HAP-1 (cell line): ENCODE results near the gene DCP1A.
"Not testable (repeated sequence)": the region's sequence is repeated elsewhere in the genome, so short reads cannot be mapped to it uniquely, and the experiment has no call there.

Source experiments
- DNase-seq, 2 experiments: peaks; one replicate each; pipeline ENCODE4 v3.0.0-alpha.2; 2016 to 2020; ENCODE audit warnings: low spot score in 2 of 2
- H3K27me3 ChIP-seq: fragments of 250-450 bp; sonication (Bioruptor Pico); 2 replicates; pipeline ENCODE4 v1.5.1; 2020; ENCODE audit warnings: low read depth, mild to moderate bottlenecking, moderate library complexity
- H3K36me3 ChIP-seq: fragments of 250-450 bp; sonication (Bioruptor Pico); replicated peaks from 2 replicates; pipeline ENCODE4 v1.5.1; 2020; ENCODE audit warnings: mild to moderate bottlenecking
- H3K4me1 ChIP-seq: fragments of 250-450 bp; sonication (Bioruptor Pico); 2 replicates; pipeline ENCODE4 v1.5.1; 2020; ENCODE audit warnings: mild to moderate bottlenecking
- H3K4me3 ChIP-seq: fragments of 250-450 bp; sonication (Bioruptor Pico); 2 replicates; pipeline ENCODE4 v1.5.1; 2020; ENCODE audit warnings: mild to moderate bottlenecking, moderate library complexity
- H3K9me3 ChIP-seq: fragments of 250-450 bp; sonication (Bioruptor Pico); 2 replicates; pipeline ENCODE4 v1.5.1; 2020; ENCODE audit warnings: mild to moderate bottlenecking, moderate library complexity
- in situ Hi-C: fragments of 300-500 bp; cut with MboI; formaldehyde crosslinking; loops from 3 replicates; pipeline ENCODE4 v1.14.3; 2020; ENCODE audit warnings: low sequenced_read_pairs, inconsistent platforms, mixed read lengths

DCP1A gene

DNA sequence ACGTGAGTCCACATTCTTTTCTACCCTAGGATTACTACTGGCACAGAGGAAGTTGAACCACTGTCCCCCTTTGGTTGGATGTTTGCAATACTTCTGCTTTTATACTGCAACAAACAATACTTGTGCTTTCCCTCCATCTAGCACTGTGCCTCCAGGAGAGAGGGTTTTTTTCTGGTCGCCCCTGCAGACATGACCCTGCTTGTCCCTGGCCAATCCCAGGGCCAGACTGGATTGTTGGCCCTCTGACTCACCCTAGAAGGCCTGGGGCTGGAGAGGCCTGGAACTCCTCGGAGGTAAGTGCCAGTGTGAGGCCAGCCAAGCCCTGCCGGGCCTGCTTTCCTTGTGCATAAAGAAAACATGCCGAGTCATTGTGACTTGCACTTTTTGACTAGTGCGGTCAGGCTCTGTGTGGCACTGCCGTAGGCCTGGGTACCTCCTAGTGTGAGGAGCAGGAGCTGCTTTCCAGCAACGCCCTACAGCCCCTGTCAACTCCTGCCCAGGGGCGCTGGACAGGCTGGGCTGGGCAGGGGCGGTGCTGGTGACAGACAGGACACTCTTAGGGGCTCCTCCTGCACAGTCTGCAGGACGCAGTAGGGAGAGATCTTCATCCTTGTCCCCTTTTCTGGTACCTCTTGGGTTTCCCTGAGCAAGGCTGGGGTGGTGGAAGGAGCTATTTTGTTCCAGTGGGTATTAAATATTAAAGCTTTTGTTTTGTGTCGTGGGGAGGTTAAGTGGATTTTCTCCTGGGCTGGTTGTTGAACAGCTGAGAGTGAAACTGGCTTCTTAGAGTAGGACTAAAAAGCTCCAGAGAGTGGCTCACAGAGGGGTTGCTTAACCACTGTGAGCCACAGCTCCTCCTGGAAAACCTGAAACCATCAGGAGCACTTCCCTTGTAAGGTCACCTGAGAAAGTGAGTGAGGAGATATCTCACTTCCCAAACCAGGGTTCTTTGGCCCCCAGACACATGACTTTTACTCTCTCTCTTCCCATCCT lies 77.2 kb downstream of the DCP1A start:
- Histone ChIP-seq H3K4me1 (peaks cover 20% of the 10 kb centered on the region), H3K27me3 (no peaks in the 10 kb centered on the region), H3K36me3 (no peaks in the 10 kb centered on the region), H3K9me3 (no peaks in the 10 kb centered on the region), H3K4me3 (no peak overlapping the region)
- DNase-seq = peak; percentile 59 to 84
- in situ Hi-C loops = no loop called here

DNA sequence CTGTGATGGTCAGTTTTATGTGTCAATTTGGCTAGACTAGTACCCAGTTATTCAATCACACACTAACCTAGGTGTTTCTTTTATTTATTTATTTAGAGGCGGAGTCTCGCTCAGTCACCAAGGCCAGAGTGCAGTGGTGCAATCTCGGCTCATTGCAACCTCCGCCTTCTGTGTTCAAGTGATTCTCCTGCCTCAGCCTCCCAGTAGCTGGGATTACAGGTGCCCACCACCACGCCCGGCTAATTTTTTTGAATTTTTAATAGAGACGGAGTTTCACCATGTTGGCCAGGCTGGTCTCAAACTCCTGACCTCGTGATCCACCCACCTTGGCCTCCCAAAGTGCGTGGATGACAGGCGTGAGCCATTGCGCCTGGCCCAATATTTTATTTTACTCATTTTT lies 78.2 kb downstream of the DCP1A start:
- H3K4me3 ChIP-seq, H3K27me3 ChIP-seq, in situ Hi-C loops: not testable (repeated sequence)

GRCh38 chr3:53267766-53268165 lies 79.6 kb downstream of the DCP1A start:
- Histone ChIP-seq H3K4me1 (peaks cover 25% of the 10 kb centered on the region), H3K9me3 (no peaks in the 10 kb centered on the region), H3K36me3 (no peaks in the 10 kb centered on the region), H3K27me3 (no peaks in the 10 kb centered on the region), H3K4me3 (no peak overlapping the region)
- no peak for DNase-seq
- in situ Hi-C loops = no loop called here

More for the DNA sequence above, 78.2 kb downstream of the DCP1A start:
- not testable (repeated sequence) for H3K9me3 ChIP-seq, DNase-seq, H3K36me3 ChIP-seq
- H3K4me1 ChIP-seq = peaks cover 23% of the 10 kb centered on the region

GRCh38 chr3:53264718-53265117 lies 82.6 kb downstream of the DCP1A start:
- Histone ChIP-seq H3K9me3 (no peaks in the 10 kb centered on the region), H3K36me3 (no peaks in the 10 kb centered on the region), H3K4me3 (no peak overlapping the region), H3K4me1 (peaks cover 17% of the 10 kb centered on the region), H3K27me3 (no peaks in the 10 kb centered on the region)
- no peak for DNase-seq
- in situ Hi-C loops = no loop called here

GRCh38 chr3:53263907-53264306 lies 83.4 kb downstream of the DCP1A start:
- H3K9me3 ChIP-seq = no peaks in the 10 kb centered on the region
- in situ Hi-C loops = no loop called here
- no peak for DNase-seq
- H3K27me3 ChIP-seq = no peaks in the 10 kb centered on the region
- no peak overlapping the region for H3K4me3 ChIP-seq
- no peaks in the 10 kb centered on the region for H3K36me3 ChIP-seq
- peaks cover 23% of the 10 kb centered on the region for H3K4me1 ChIP-seq

DNA sequence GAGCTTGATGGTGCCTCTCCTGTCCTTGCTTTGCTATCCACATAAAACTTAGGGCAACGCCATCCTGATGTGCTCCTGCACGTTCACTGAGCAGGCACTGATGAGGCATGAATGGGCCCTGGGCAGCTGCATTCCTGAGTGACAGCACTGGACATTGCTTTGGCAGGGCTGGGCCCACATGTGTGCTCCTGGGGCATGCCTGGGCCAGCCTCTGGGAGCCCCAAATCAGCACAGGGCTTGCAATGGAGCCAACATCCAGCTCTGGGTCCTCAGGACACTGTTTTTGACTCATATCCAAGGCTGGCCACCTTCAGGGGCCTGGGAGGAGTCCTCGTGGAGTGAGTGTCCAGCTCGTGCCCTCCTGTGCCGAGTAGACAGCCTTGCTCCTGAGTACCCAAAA lies 85.6 kb downstream of the DCP1A start:
- Histone ChIP-seq H3K4me3 (no peak overlapping the region), H3K27me3 (no peaks in the 10 kb centered on the region), H3K36me3 (no peaks in the 10 kb centered on the region), H3K9me3 (no peaks in the 10 kb centered on the region), H3K4me1 (peaks cover 29% of the 10 kb centered on the region)
- in situ Hi-C loops = no loop called here
- no peak for DNase-seq

DNA sequence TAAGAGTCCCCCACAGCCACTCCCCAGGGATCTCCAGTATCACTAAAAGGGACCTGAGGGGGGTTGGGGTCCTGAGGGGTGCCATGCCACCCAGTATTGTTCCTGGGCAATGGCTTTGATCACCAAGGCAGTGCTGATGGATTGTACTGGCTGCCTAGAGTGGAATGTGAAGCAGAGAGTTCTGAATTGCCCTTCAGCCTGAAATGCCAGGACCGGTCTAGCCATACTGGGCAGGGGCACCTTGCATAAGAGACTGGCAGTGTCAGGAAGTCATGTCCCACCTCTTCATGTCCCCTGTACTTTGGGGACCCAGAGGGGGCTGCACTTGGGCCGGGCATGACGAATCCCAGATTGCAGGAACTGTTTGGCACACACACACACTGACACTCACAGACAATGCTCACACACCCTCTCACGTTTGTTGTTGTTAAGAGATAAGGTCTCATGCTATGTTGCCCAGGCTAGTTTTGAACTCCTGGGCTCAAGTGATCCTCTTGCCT lies 87.0 kb downstream of the DCP1A start:
- in situ Hi-C loops = no loop called here

GRCh38 chr3:53259427-53260259 lies 87.7 kb downstream of the DCP1A start:
- Histone ChIP-seq H3K4me3 (no peak overlapping the region), H3K27me3 (no peaks in the 10 kb centered on the region), H3K4me1 (peaks cover 25% of the 10 kb centered on the region), H3K9me3 (no peaks in the 10 kb centered on the region), H3K36me3 (peaks cover 8% of the 10 kb centered on the region; the same call in 1 of the 2 replicates)
- DNase-seq = peak in 1 of 2 experiments; percentile 31
- in situ Hi-C loops = no loop called here

More for the DNA sequence above, 87.0 kb downstream of the DCP1A start:
- peaks cover 26% of the 10 kb centered on the region for H3K4me1 ChIP-seq
- peaks cover 4% of the 10 kb centered on the region; the same call in 1 of the 2 replicates for H3K36me3 ChIP-seq
- DNase-seq = no peak
- H3K9me3 ChIP-seq = no peaks in the 10 kb centered on the region
- H3K27me3 ChIP-seq = no peaks in the 10 kb centered on the region
- H3K4me3 ChIP-seq = no peak overlapping the region

- Histone ChIP-seq H3K4me1 (peaks cover 20% of the 10 kb centered on the region), H3K27me3 (no peaks in the 10 kb centered on the region), H3K4me3 (no peak overlapping the region), H3K9me3 (no peaks in the 10 kb centered on the region), H3K36me3 (peaks cover 11% of the 10 kb centered on the region; the same call in 1 of the 2 replicates)
- in situ Hi-C loops = no loop called here
- peak; percentile 59 to 63 for DNase-seq
Observed at GRCh38 chr3:53258600-53259426, 88.5 kb downstream of the DCP1A start.

DNA sequence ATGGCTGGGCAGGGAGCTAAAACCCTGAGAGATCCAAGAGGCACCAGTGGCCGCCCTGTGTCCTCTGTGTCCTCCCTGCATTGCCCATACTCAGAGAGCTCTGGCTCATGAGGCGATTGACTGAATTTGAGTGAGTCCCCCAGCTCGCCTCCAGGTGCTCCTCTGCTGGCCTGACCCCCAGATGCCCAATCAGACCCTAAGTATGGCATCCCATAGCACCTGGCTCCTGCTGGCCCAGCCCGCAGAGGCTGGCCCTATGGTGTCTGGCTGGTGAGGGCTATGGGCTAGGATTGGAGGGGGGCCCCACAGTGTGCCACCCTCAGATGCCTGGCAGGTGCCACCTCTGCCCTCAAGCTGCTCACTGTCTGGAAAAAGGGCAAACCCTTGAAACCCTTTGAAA lies 89.9 kb downstream of the DCP1A start:
- peaks cover 30% of the 10 kb centered on the region for H3K4me1 ChIP-seq

GRCh38 chr3:53256704-53257055 lies 90.7 kb downstream of the DCP1A start:
- peaks cover 38% of the 10 kb centered on the region for H3K4me1 ChIP-seq
- H3K9me3 ChIP-seq = no peaks in the 10 kb centered on the region
- H3K27me3 ChIP-seq = no peaks in the 10 kb centered on the region
- H3K4me3 ChIP-seq = no peak overlapping the region
- DNase-seq = no peak
- peaks cover 18% of the 10 kb centered on the region for H3K36me3 ChIP-seq
- in situ Hi-C loops = no loop called here

More for the DNA sequence above, 89.9 kb downstream of the DCP1A start:
- no peak overlapping the region for H3K4me3 ChIP-seq
- H3K9me3 ChIP-seq = no peaks in the 10 kb centered on the region
- no peaks in the 10 kb centered on the region for H3K27me3 ChIP-seq
- DNase-seq = no peak
- H3K36me3 ChIP-seq = peaks cover 11% of the 10 kb centered on the region
- in situ Hi-C loops = no loop called here

GRCh38 chr3:53255775-53256703 lies 91.3 kb downstream of the DCP1A start, which contains the start of gene TKT:
Gene TKT, minus strand, starts transcription at chr3:53256022. Its CDS starts 80 bp downstream, at chr3:53255942.
- no peaks in the 10 kb centered on the region for H3K9me3 ChIP-seq
- peak; percentile 85 to 92 for DNase-seq
- in situ Hi-C loops = no loop called here
- peak within 1 kb of the TSS; percentile 91 for H3K4me3 ChIP-seq
- H3K27me3 ChIP-seq = no peaks in the 10 kb centered on the region
- H3K36me3 ChIP-seq = peaks cover 23% of the 10 kb centered on the region
- H3K4me1 ChIP-seq = peaks cover 44% of the 10 kb centered on the region
